IPS-20b (cell line): ENCODE data around the gene NR4A3.
A peak's percentile ranks its signal among the peaks of the same experiment; 100 is the strongest.

ENCODE experiments used
- H3K27ac ChIP-seq: one replicate; pipeline ENCODE4 v1.5.1; 2013; ENCODE audit warnings: low read length
- H3K27me3 ChIP-seq: 2 replicates; pipeline ENCODE4 v1.6.1; 2013; ENCODE audit warnings: mild to moderate bottlenecking, low read length, inconsistent platforms; ENCODE audit not compliant: insufficient read depth
- H3K36me3 ChIP-seq: 2 replicates; pipeline ENCODE4 v1.6.1; 2013; ENCODE audit warnings: low read depth, mild to moderate bottlenecking, inconsistent platforms, low read length, moderate library complexity; ENCODE audit not compliant: insufficient read depth
- H3K4me1 ChIP-seq: 2 replicates; pipeline ENCODE4 v1.6.1; 2013; ENCODE audit warnings: mild to moderate bottlenecking, control low read depth, inconsistent platforms, low read length, moderate library complexity; ENCODE audit not compliant: insufficient read depth
- H3K4me3 ChIP-seq: 2 replicates; pipeline ENCODE4 v1.5.1; 2013; ENCODE audit warnings: mild to moderate bottlenecking, low read length, inconsistent platforms
- H3K9ac ChIP-seq: 2 replicates; pipeline ENCODE4 v1.6.1; 2013; ENCODE audit warnings: low read depth, mild to moderate bottlenecking, inconsistent platforms, low read length, moderate library complexity
- H3K9me3 ChIP-seq: 2 replicates; pipeline ENCODE4 v1.6.1; 2013; ENCODE audit warnings: mild to moderate bottlenecking, low read depth, low read length, inconsistent platforms; ENCODE audit not compliant: insufficient read depth

The NR4A3 gene

DNA sequence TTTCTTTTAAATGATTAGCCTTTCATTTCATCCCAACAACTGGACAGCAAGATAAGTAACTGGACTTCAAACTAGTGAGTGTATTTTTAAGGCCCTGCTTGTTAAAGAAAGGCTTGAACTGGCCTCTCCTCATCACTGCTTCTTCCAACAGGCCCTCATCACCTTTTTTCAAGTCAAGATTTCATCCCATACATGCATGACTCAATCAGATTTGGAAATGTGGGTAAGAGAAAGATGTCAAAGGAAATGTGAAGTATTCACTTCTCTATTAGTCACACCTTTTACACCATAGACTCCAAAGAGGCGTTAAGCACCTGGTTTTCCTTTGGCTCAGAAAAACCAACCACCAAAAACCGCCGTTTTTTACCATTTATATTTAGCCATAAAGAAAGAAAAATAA is 4.9 kb downstream of the NR4A3 start:
- H3K9me3 ChIP-seq, result no peaks in the 10 kb centered on the region; the same call in 1 of the 2 replicates
- H3K27ac ChIP-seq, result no peak overlapping the region
- no peaks in the 10 kb centered on the region for H3K36me3 ChIP-seq
- no peak overlapping the region for H3K4me3 ChIP-seq
- H3K4me1 ChIP-seq, result peaks cover 19% of the 10 kb centered on the region; the same call in 1 of the 2 replicates
- H3K9ac ChIP-seq, result no peak overlapping the region
- peaks cover 100% of the 10 kb centered on the region for H3K27me3 ChIP-seq

DNA sequence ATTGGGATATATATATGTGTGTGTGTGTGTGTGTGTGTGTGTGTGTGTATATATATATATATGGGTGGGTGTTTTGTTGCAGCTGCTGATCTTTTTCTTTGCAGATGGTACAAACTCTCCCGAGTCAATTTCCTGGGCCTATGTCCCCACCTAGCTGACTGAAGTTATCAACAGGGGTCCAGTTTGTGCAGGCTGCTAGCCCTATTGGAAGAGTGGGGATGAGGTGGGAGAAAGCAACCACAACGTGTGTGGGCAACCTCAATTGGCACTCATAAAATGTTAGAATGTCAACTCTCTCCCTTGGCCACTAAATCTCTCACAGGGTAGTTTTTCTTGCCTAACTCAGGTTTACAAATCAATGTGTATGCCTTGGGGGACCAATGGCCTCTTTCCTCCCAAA is 5.6 kb downstream of the NR4A3 start:
- no peaks in the 10 kb centered on the region for H3K36me3 ChIP-seq
- H3K4me1 ChIP-seq, result peaks cover 19% of the 10 kb centered on the region; the same call in 1 of the 2 replicates
- no peaks in the 10 kb centered on the region; the same call in 1 of the 2 replicates for H3K9me3 ChIP-seq
- no peak overlapping the region for H3K27ac ChIP-seq
- no peak overlapping the region for H3K9ac ChIP-seq
- H3K27me3 ChIP-seq, result peaks cover 100% of the 10 kb centered on the region
- no peak overlapping the region for H3K4me3 ChIP-seq

DNA sequence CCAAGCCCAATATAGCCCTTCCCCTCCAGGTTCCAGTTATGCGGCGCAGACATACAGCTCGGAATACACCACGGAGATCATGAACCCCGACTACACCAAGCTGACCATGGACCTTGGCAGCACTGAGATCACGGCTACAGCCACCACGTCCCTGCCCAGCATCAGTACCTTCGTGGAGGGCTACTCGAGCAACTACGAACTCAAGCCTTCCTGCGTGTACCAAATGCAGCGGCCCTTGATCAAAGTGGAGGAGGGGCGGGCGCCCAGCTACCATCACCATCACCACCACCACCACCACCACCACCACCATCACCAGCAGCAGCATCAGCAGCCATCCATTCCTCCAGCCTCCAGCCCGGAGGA is 6.3 kb downstream of the NR4A3 start:
- Histone ChIP-seq H3K36me3 (no peaks in the 10 kb centered on the region), H3K9ac (no peak overlapping the region), H3K27me3 (peaks cover 96% of the 10 kb centered on the region), H3K4me1 (peaks cover 17% of the 10 kb centered on the region; the same call in 1 of the 2 replicates), H3K9me3 (no peaks in the 10 kb centered on the region; the same call in 1 of the 2 replicates), H3K4me3 (peak overlapping the region; percentile 16; the same call in 1 of the 2 replicates), H3K27ac (no peak overlapping the region)

DNA sequence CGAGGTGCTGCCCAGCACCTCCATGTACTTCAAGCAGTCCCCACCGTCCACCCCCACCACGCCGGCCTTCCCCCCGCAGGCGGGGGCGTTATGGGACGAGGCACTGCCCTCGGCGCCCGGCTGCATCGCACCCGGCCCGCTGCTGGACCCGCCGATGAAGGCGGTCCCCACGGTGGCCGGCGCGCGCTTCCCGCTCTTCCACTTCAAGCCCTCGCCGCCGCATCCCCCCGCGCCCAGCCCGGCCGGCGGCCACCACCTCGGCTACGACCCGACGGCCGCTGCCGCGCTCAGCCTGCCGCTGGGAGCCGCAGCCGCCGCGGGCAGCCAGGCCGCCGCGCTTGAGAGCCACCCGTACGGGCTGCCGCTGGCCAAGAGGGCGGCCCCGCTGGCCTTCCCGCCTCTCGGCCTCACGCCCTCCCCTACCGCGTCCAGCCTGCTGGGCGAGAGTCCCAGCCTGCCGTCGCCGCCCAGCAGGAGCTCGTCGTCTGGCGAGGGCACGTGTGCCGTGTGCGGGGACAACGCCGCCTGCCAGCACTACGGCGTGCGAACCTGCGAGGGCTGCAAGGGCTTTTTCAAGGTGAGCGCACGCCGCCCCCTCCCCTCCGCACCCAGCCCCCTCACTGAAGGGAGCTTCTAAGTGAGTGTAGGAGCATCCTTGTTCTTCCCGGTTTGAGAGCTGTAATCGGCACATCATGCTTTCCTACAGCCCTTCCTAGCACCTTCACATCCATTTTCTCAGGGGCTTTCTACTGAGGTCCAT is 6.9 kb downstream of the NR4A3 start:
- no peaks in the 10 kb centered on the region for H3K36me3 ChIP-seq
- H3K4me1 ChIP-seq, result peaks cover 13% of the 10 kb centered on the region; the same call in 1 of the 2 replicates
- no peaks in the 10 kb centered on the region; the same call in 1 of the 2 replicates for H3K9me3 ChIP-seq
- peaks cover 91% of the 10 kb centered on the region for H3K27me3 ChIP-seq
- no peak overlapping the region for H3K9ac ChIP-seq
- H3K27ac ChIP-seq, result no peak overlapping the region
- peak overlapping the region; percentile 25; the same call in 1 of the 2 replicates for H3K4me3 ChIP-seq

DNA sequence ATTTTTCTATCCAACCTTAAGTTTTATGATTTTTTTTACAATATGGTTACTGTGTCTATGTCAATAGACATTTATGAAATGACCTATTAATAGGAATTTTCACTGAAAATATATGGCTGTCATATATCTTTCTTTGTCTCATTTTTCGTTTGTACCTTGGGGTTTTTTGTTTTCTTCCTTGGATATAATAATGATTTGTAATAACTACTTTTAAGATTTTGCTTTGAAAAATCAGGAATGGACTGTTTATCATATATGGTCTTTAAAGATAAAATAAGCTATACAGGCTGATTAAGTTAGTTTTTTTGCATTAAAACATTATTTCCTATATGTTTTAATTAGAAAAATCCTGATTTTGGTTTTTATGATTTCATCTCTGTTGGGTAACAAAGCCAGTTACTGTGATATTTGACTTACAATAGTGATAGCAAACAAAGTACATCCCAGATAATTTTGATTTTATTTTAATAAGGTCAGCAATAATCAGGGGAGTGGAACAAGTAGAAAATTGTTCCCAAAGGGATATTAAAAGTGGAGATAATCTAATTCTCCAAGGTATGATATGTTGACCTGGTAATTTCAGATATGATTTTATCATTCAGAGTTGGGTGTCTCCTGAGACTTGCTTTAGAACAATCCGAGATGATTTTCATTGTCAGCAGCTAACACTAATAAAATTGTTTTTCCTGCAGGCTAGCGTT is 10.3 kb downstream of the NR4A3 start:
- Histone ChIP-seq H3K27me3 (peaks cover 57% of the 10 kb centered on the region), H3K27ac (no peak overlapping the region), H3K36me3 (no peaks in the 10 kb centered on the region), H3K4me1 (peaks cover 2% of the 10 kb centered on the region; the same call in 1 of the 2 replicates), H3K4me3 (no peak overlapping the region), H3K9ac (no peak overlapping the region), H3K9me3 (no peaks in the 10 kb centered on the region; the same call in 1 of the 2 replicates)

DNA sequence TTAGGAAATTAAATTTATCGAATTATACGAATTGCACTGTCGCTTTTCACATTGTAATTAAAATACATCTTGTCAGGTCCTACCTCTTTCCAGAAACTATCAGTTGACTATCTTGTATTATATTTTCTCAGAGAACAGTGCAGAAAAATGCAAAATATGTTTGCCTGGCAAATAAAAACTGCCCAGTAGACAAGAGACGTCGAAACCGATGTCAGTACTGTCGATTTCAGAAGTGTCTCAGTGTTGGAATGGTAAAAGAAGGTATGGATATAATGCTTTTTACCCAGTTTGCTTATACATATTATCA is 10.8 kb downstream of the NR4A3 start:
- H3K9ac ChIP-seq, result no peak overlapping the region
- H3K27me3 ChIP-seq, result peaks cover 52% of the 10 kb centered on the region

DNA sequence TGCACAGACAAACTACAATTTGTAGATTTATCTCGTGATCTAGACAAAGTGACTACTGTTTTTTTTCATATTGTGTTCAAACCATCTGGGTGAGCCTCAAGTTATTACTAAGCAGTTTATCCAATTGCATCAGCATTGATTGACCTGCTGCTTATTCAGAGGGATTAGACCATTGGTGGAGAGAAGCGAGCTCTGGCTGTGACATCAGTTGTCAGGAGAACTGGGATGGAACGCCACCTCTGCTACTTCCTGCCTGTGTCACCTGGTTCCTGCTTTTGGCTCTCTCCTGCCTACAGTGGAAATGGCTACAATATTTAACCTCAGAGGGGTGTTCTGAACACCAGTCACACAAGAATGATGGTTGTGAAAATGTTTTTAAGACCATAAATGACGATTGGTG is 12.1 kb downstream of the NR4A3 start:
- H3K9me3 ChIP-seq, result no peaks in the 10 kb centered on the region
- H3K9ac ChIP-seq, result no peak overlapping the region
- H3K36me3 ChIP-seq, result no peaks in the 10 kb centered on the region
- no peak overlapping the region for H3K4me3 ChIP-seq
- H3K27ac ChIP-seq, result no peak overlapping the region
- H3K4me1 ChIP-seq, result peaks cover 2% of the 10 kb centered on the region; the same call in 1 of the 2 replicates
- H3K27me3 ChIP-seq, result peaks cover 39% of the 10 kb centered on the region

More for the DNA sequence above, 10.8 kb downstream of the NR4A3 start:
- H3K9me3 ChIP-seq, result no peaks in the 10 kb centered on the region; the same call in 1 of the 2 replicates
- H3K36me3 ChIP-seq, result no peaks in the 10 kb centered on the region
- no peak overlapping the region for H3K4me3 ChIP-seq
- no peak overlapping the region for H3K27ac ChIP-seq
- peaks cover 2% of the 10 kb centered on the region; the same call in 1 of the 2 replicates for H3K4me1 ChIP-seq

DNA sequence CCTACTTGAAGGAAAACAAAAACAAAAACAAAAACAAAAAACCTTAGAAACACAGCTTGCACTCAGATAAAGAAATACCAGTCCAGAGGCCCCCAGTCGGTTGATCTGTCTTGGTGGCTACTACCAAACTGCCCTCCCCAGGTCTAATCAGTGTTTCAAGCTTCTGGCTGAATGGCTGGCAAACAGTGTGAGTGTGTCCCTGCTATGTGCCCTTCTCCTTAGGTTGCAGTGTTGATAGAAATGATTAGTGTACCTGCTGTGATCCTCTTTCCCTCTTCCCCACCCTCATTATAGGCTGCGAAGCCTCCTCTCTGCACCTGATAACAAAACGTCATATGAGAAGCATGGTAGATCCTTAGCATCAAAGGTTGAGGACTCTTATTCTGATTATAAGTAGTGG is 12.8 kb downstream of the NR4A3 start:
- Histone ChIP-seq H3K36me3 (no peaks in the 10 kb centered on the region), H3K9me3 (no peaks in the 10 kb centered on the region), H3K27ac (no peak overlapping the region), H3K9ac (no peak overlapping the region), H3K4me1 (no peaks in the 10 kb centered on the region), H3K4me3 (no peak overlapping the region), H3K27me3 (peaks cover 32% of the 10 kb centered on the region)

DNA sequence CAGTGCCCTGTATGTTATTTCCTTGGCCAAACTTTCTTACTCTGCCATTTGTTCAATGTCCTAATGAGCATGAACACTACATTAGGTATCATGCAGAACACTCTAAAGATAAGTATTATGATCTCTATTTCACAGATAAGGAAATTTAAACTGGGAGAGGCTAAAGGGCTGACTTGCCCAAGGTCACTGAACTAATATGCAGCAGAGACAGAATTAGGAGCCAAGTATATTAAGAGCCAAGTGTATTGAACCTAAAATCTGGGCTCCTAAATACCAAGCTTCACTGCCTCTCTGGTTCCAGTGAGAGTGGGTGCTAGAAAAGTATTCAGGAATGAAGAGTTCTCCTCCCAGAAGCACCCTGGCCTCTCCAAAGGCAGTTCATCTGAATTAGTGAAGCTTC is 13.5 kb downstream of the NR4A3 start:
- H3K27ac ChIP-seq, result no peak overlapping the region
- no peak overlapping the region for H3K4me3 ChIP-seq
- no peaks in the 10 kb centered on the region for H3K4me1 ChIP-seq
- no peaks in the 10 kb centered on the region for H3K9me3 ChIP-seq
- peaks cover 25% of the 10 kb centered on the region for H3K27me3 ChIP-seq
- no peaks in the 10 kb centered on the region for H3K36me3 ChIP-seq
- H3K9ac ChIP-seq, result no peak overlapping the region

DNA sequence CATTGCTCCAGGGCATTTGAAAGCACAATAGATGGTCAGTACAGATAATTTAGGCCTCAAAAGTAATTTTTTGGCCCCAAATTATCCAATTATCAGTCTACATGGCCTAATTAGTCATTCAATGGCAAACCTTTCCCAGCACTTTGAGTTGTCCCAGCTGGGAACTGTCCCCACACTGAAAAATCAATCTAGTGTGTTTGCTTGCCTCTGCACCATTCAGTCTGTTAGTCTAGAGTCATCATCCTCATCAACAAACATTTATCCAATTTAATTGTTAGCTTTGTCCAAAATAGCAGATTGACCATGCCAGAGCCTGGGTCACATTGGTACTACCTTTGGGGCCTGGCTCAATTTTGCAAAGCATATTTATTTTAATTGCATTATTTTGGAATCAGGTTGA is 13.9 kb downstream of the NR4A3 start:
- Histone ChIP-seq H3K4me3 (no peak overlapping the region), H3K9me3 (no peaks in the 10 kb centered on the region), H3K36me3 (no peaks in the 10 kb centered on the region), H3K27me3 (peaks cover 21% of the 10 kb centered on the region), H3K9ac (no peak overlapping the region), H3K4me1 (no peaks in the 10 kb centered on the region), H3K27ac (no peak overlapping the region)

DNA sequence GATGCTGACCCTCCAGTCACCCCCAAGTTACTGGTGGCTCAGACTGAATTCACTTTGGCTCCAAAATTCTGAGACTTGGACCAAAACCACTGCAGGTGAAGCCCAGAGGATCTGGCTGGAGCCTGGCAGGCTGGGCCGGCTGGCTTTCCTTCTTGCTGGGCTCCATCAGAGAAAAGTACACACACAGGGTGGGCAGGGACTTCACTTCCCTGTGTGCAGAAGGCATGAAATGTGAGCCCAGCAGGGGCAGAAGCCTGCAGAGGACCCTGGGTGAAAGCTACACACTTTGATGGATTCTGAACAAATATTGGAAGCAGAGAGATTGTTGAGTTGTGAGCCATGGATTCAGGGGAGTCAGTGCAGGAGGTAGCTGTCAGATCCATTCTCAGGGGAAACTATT is 18.4 kb downstream of the NR4A3 start:
- no peaks in the 10 kb centered on the region for H3K4me1 ChIP-seq
- no peak overlapping the region for H3K4me3 ChIP-seq
- no peaks in the 10 kb centered on the region for H3K27me3 ChIP-seq
- H3K36me3 ChIP-seq, result no peaks in the 10 kb centered on the region
- no peak overlapping the region for H3K27ac ChIP-seq
- no peak overlapping the region for H3K9ac ChIP-seq
- no peaks in the 10 kb centered on the region for H3K9me3 ChIP-seq

DNA sequence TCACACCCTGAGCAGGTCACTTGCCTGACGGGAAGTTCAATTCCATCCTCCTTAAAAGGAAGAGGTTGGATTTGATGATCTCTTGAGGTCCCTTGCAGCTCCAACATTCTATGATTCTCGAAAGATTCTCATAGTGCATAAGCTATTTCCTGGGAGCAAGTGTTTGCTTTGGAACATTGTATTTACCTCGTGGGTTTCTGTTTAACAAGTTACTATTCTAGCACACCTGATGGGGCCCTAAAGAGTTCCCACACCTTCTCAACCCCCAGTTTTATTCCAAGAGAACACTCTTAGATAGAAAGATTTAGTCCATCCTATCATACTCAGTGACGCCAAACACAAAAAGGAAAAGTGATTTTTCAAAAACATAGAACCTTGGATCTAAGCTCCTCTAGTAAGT is 23.4 kb downstream of the NR4A3 start:
- Histone ChIP-seq H3K27ac (no peak overlapping the region), H3K9me3 (no peaks in the 10 kb centered on the region), H3K27me3 (no peaks in the 10 kb centered on the region), H3K9ac (no peak overlapping the region), H3K36me3 (no peaks in the 10 kb centered on the region), H3K4me3 (no peak overlapping the region), H3K4me1 (no peaks in the 10 kb centered on the region)
